HL-60/S4 (cell line): ENCODE results near the gene CCDC124.
"Not testable (repeated sequence)": the region's sequence is repeated elsewhere in the genome, so short reads cannot be mapped to it uniquely, and the experiment has no call there.

ENCODE experiments used
- in situ Hi-C: fragments of 300-500 bp; cut with MboI; formaldehyde crosslinking; loops from 2 replicates; pipeline ENCODE4 v1.14.3; 2022; ENCODE audit warnings: low sequenced_read_pairs

Gene CCDC124

GRCh38 chr19:17932485-17933338, at the start of gene CCDC124:
Gene CCDC124 (plus strand): TSS chr19:17933015. CDS start chr19:17936421, 3,406 bp downstream.
- in situ Hi-C loops, result loop anchor here (25.0 kb wide), 1 partner anchor 130 kb away; no protein-coding TSS in a partner anchor

GRCh38 chr19:17883627-17884410, 49.0 kb upstream of the CCDC124 start:
- in situ Hi-C loops, result no loop called here

GRCh38 chr19:17886515-17886914, 46.3 kb upstream of the CCDC124 start:
- in situ Hi-C loops, result no loop called here

GRCh38 chr19:17887221-17887620, 45.6 kb upstream of the CCDC124 start:
- in situ Hi-C loops, result not testable (repeated sequence)

- in situ Hi-C loops, result no loop called here
These were observed 44.6 kb upstream of the CCDC124 start for GRCh38 chr19:17888260-17888659.

GRCh38 chr19:17889609-17890214, 43.1 kb upstream of the CCDC124 start:
- in situ Hi-C loops, result no loop called here

- in situ Hi-C loops, result no loop called here
These were observed 39.0 kb upstream of the CCDC124 start for GRCh38 chr19:17893766-17894165.

- in situ Hi-C loops, result no loop called here
These were observed 30.1 kb upstream of the CCDC124 start for GRCh38 chr19:17902701-17903100.

GRCh38 chr19:17908244-17908643, 24.6 kb upstream of the CCDC124 start:
- in situ Hi-C loops, result no loop called here

- in situ Hi-C loops, result no loop called here
These were observed 23.6 kb upstream of the CCDC124 start for GRCh38 chr19:17909003-17909732.

GRCh38 chr19:17910791-17911360, 21.9 kb upstream of the CCDC124 start:
- in situ Hi-C loops, result no loop called here

- in situ Hi-C loops, result no loop called here
These were observed 16.7 kb upstream of the CCDC124 start for GRCh38 chr19:17915940-17916593.

GRCh38 chr19:17918151-17918550, 14.7 kb upstream of the CCDC124 start:
- in situ Hi-C loops, result not testable (repeated sequence)

GRCh38 chr19:17919122-17919521, 13.7 kb upstream of the CCDC124 start:
- in situ Hi-C loops, result not testable (repeated sequence)

- in situ Hi-C loops, result loop anchor here (10.0 kb wide), 1 partner anchor 56 kb away; no protein-coding TSS in a partner anchor
These were observed 12.3 kb upstream of the CCDC124 start for GRCh38 chr19:17920527-17920926.

- in situ Hi-C loops, result loop anchor here (10.0 kb wide), 1 partner anchor 57 kb away; no protein-coding TSS in a partner anchor
These were observed 10.7 kb upstream of the CCDC124 start for GRCh38 chr19:17922138-17922537.

- in situ Hi-C loops, result loop anchor here (10.0 to 25.0 kb wide), 2 partner anchors 61 to 136 kb away; no protein-coding TSS in a partner anchor
These were observed 6.8 kb upstream of the CCDC124 start for GRCh38 chr19:17926044-17926443.

GRCh38 chr19:17929056-17929455, 3.8 kb upstream of the CCDC124 start:
- in situ Hi-C loops, result loop anchor here (10.0 to 25.0 kb wide), 2 partner anchors 64 to 133 kb away; no protein-coding TSS in a partner anchor

GRCh38 chr19:17931532-17932191, 1.2 kb upstream of the CCDC124 start:
- in situ Hi-C loops, result loop anchor here (25.0 kb wide), 1 partner anchor 131 kb away; no protein-coding TSS in a partner anchor
